HepG2 (cell line): ENCODE results near the gene SELENOV. TPM values are rescaled to one million over a fixed set of nuclear protein-coding genes. Genes with fewer than 3 reads are reported as not detected.

Experiments
- AHDC1 ChIP-seq: sonication (generic); formaldehyde crosslinking; IDR thresholded peaks from 2 replicates; pipeline ENCODE4 v1.5.1; 2020; ENCODE audit warnings: mild to moderate bottlenecking, missing genetic modification reagents, borderline replicate concordance
- ELF4 ChIP-seq: sonication (generic); formaldehyde crosslinking; IDR thresholded peaks from 2 replicates; pipeline ENCODE4 v1.5.0; 2020; ENCODE audit warnings: missing genetic modification reagents, mild to moderate bottlenecking, moderate library complexity, borderline replicate concordance
- ETV5 ChIP-seq: IDR thresholded peaks from 2 replicates; pipeline ENCODE4 v1.6.1; 2018; ENCODE audit warnings: missing biosample characterization, missing genetic modification reagents, inconsistent platforms, borderline replicate concordance
- MAFK ChIP-seq, 2 experiments: IDR thresholded peaks in 1 of 2; conservative IDR thresholded peaks in 1 of 2; 2 replicates each; pipeline ENCODE4 v1.6.1; 2011; ENCODE audit warnings: improper control_type of control experiment in 2 of 2, low read length in 2 of 2
- TCF7 ChIP-seq: sonication (generic); IDR thresholded peaks from 2 replicates; pipeline ENCODE4 v1.6.1; 2016; ENCODE audit warnings: antibody characterized with exemption, low read depth
- ZMYM2 ChIP-seq: sonication (generic); formaldehyde crosslinking; IDR thresholded peaks from 2 replicates; pipeline ENCODE4 v1.8.0; 2022; ENCODE audit warnings: mild to moderate bottlenecking, missing genetic modification reagents
- ZNF263 ChIP-seq: sonication (generic); formaldehyde crosslinking; IDR thresholded peaks from 2 replicates; pipeline ENCODE4 v1.4.0; 2020; ENCODE audit warnings: missing genetic modification reagents
- ZNF512B ChIP-seq: sonication (generic); formaldehyde crosslinking; IDR thresholded peaks from 2 replicates; pipeline ENCODE4 v1.5.1; 2020; ENCODE audit warnings: missing genetic modification reagents, mild to moderate bottlenecking, borderline replicate concordance
- ZNF614 ChIP-seq: IDR thresholded peaks from 2 replicates; pipeline ENCODE4 v1.6.1; 2018; ENCODE audit warnings: missing biosample characterization, missing genetic modification reagents, inconsistent platforms, borderline replicate concordance
- ZSCAN22 ChIP-seq: sonication (generic); formaldehyde crosslinking; IDR thresholded peaks from 2 replicates; pipeline ENCODE4 v1.4.0; 2020; ENCODE audit warnings: mild to moderate bottlenecking, missing genetic modification reagents
- polyA plus RNA-seq, 8 experiments: library from polyadenylated mRNA; depleted of rRNA in 3 of 8; stranded (reverse) in 7 of 8; unstranded in 1 of 8; fragments of >200 nt; fragmentation: Illumina TruSeq in 4 of 8; extraction: Trizol in 4 of 8; gene quantifications; 2 replicates each; pipeline versions ENCODE4 v1.2.1 to v1.2.3, GENCODE V29; 2011 to 2016; ENCODE audit warnings: low read depth in 4 of 8, missing spikeins in 1 of 8, mixed read lengths in 1 of 8; ENCODE audit not compliant: insufficient read depth in 1 of 8
- total RNA-seq, 5 experiments: library from RNA; depleted of rRNA; stranded (reverse); fragments of >200 nt; fragmentation: Illumina TruSeq; extraction: Trizol; gene quantifications; 2 replicates each; pipeline ENCODE4 v1.2.3, GENCODE V29; 2016; ENCODE audit warnings: low read depth in 1 of 5
- TF ChIP-seq, protein P1 (sequence below): sonication (generic); formaldehyde crosslinking; IDR thresholded peaks from 2 replicates; pipeline ENCODE4 v1.4.0; 2020; ENCODE audit warnings: missing genetic modification reagents, borderline replicate concordance
- TF ChIP-seq, protein P2 (sequence below): sonication (generic); formaldehyde crosslinking; conservative IDR thresholded peaks from 2 replicates; pipeline ENCODE4 v1.8.0; 2022; ENCODE audit warnings: low read depth, missing genetic modification reagents

Gene SELENOV
- total and polyA plus RNA-seq, 2 of the 13 experiments (the other 11 are each of a cell fraction or from before 2014, with no cell fraction given), result not detected

GRCh38 chr19:39502640-39503417 lies 12.1 kb upstream of the SELENOV start (continued):
- TF ChIP-seq AHDC1 (CRISPR knock-in tag), result peak; percentile 18; the same call in 1 of the 2 replicates
- no peak for TF ChIP-seq ELF4 (CRISPR knock-in tag)
- no peak for TF ChIP-seq MAFK (conservative IDR thresholded peaks at IDR 0.05 in 1 of 2, IDR thresholded peaks at IDR 0.05 in 1 of 2; ENCODE audit: low read length in 2 of 2)
- no peak for TF ChIP-seq ZNF512B (CRISPR knock-in tag)
- peak; percentile 86 for TF ChIP-seq ZMYM2
- TF ChIP-seq TCF7, result no peak
- TF ChIP-seq, protein P1, sequence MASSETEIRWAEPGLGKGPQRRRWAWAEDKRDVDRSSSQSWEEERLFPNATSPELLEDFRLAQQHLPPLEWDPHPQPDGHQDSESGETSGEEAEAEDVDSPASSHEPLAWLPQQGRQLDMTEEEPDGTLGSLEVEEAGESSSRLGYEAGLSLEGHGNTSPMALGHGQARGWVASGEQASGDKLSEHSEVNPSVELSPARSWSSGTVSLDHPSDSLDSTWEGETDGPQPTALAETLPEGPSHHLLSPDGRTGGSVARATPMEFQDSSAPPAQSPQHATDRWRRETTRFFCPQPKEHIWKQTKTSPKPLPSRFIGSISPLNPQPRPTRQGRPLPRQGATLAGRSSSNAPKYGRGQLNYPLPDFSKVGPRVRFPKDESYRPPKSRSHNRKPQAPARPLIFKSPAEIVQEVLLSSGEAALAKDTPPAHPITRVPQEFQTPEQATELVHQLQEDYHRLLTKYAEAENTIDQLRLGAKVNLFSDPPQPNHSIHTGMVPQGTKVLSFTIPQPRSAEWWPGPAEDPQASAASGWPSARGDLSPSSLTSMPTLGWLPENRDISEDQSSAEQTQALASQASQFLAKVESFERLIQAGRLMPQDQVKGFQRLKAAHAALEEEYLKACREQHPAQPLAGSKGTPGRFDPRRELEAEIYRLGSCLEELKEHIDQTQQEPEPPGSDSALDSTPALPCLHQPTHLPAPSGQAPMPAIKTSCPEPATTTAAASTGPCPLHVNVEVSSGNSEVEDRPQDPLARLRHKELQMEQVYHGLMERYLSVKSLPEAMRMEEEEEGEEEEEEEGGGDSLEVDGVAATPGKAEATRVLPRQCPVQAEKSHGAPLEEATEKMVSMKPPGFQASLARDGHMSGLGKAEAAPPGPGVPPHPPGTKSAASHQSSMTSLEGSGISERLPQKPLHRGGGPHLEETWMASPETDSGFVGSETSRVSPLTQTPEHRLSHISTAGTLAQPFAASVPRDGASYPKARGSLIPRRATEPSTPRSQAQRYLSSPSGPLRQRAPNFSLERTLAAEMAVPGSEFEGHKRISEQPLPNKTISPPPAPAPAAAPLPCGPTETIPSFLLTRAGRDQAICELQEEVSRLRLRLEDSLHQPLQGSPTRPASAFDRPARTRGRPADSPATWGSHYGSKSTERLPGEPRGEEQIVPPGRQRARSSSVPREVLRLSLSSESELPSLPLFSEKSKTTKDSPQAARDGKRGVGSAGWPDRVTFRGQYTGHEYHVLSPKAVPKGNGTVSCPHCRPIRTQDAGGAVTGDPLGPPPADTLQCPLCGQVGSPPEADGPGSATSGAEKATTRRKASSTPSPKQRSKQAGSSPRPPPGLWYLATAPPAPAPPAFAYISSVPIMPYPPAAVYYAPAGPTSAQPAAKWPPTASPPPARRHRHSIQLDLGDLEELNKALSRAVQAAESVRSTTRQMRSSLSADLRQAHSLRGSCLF (CRISPR knock-in tag), result peak; percentile 81; the same call in 1 of the 2 replicates
- peak; percentile 88; the same call in 1 of the 2 replicates for TF ChIP-seq ZSCAN22 (CRISPR knock-in tag)
- TF ChIP-seq ZNF263 (CRISPR knock-in tag), result peak; percentile 80; the same call in 1 of the 2 replicates
- peak; percentile 52; the same call in 1 of the 2 replicates for TF ChIP-seq ETV5
- TF ChIP-seq ZNF614 (CRISPR knock-in tag), result peak; percentile 51; the same call in 1 of the 2 replicates
- TF ChIP-seq, protein P2, sequence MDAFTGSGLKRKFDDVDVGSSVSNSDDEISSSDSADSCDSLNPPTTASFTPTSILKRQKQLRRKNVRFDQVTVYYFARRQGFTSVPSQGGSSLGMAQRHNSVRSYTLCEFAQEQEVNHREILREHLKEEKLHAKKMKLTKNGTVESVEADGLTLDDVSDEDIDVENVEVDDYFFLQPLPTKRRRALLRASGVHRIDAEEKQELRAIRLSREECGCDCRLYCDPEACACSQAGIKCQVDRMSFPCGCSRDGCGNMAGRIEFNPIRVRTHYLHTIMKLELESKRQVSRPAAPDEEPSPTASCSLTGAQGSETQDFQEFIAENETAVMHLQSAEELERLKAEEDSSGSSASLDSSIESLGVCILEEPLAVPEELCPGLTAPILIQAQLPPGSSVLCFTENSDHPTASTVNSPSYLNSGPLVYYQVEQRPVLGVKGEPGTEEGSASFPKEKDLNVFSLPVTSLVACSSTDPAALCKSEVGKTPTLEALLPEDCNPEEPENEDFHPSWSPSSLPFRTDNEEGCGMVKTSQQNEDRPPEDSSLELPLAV (CRISPR knock-in tag), result peak; percentile 85
